Activated CD8-positive, alpha-beta memory T cell treated with anti-CD3 and anti-CD28 coated beads, Interleukin-2, amount 50 U/mL, for 1 hour (primary cell): Measurements from ENCODE around the gene LACTB.
A peak's percentile ranks its signal among the peaks of the same experiment; 100 is the strongest.

ENCODE experiments used
- DNase-seq: peaks from one replicate; pipeline ENCODE4 v3.0.0-alpha.2; 2020; ENCODE audit errors: extremely low read depth

The LACTB gene

GRCh38 chr15:63126726-63127125 lies 5.1 kb downstream of the LACTB start:
- no peak for DNase-seq

- no peak for DNase-seq
Observed at GRCh38 chr15:63133786-63134185, 12.1 kb downstream of the LACTB start.

GRCh38 chr15:63134245-63134985 lies 12.8 kb downstream of the LACTB start:
- DNase-seq, result no peak

GRCh38 chr15:63135281-63135680 lies 13.6 kb downstream of the LACTB start:
- no peak for DNase-seq

GRCh38 chr15:63135804-63136203 lies 14.1 kb downstream of the LACTB start:
- DNase-seq, result no peak

GRCh38 chr15:63136742-63137141 lies 15.1 kb downstream of the LACTB start:
- DNase-seq, result no peak

- no peak for DNase-seq
Observed at GRCh38 chr15:63140936-63141335, 19.3 kb downstream of the LACTB start.

GRCh38 chr15:63145426-63145825 lies 23.8 kb downstream of the LACTB start:
- DNase-seq, result no peak

GRCh38 chr15:63146684-63147083 lies 25.0 kb downstream of the LACTB start:
- no peak for DNase-seq

GRCh38 chr15:63151665-63152064 lies 30.0 kb downstream of the LACTB start:
- DNase-seq, result no peak

GRCh38 chr15:63155486-63155885 lies 33.8 kb downstream of the LACTB start:
- no peak for DNase-seq

GRCh38 chr15:63156086-63156710 lies 34.5 kb downstream of the LACTB start:
- no peak for DNase-seq

- no peak for DNase-seq
Observed at GRCh38 chr15:63156755-63157117, 35.1 kb downstream of the LACTB start.

- DNase-seq, result peak; percentile 73
Observed at GRCh38 chr15:63157118-63157843, 35.6 kb downstream of the LACTB start, which contains the start of gene RPS27L. TSS of gene RPS27L (minus strand) at chr15:63157477. CDS start at chr15:63157405, 72 bp downstream.

GRCh38 chr15:63157891-63158431 lies 36.3 kb downstream of the LACTB start:
- no peak for DNase-seq

- no peak for DNase-seq
Observed at GRCh38 chr15:63160638-63161037, 39.0 kb downstream of the LACTB start.

GRCh38 chr15:63163217-63163616 lies 41.6 kb downstream of the LACTB start:
- DNase-seq, result no peak

- DNase-seq, result no peak
Observed at GRCh38 chr15:63165166-63165859, 43.7 kb downstream of the LACTB start.

GRCh38 chr15:63166219-63166618 lies 44.6 kb downstream of the LACTB start:
- DNase-seq, result no peak

GRCh38 chr15:63169788-63170187 lies 48.1 kb downstream of the LACTB start:
- DNase-seq, result no peak

- DNase-seq, result no peak
Observed at GRCh38 chr15:63172376-63172775, 50.7 kb downstream of the LACTB start.
